Camera-type eye (tissue), 1 donor: Measurements from ENCODE around the gene APOL2. TPM values are rescaled to one million over a fixed set of nuclear protein-coding genes. Genes with fewer than 3 reads are reported as not detected.

Source experiments
- total RNA-seq: library from RNA; depleted of rRNA; stranded (reverse); fragments of >200 nt; gene quantifications from one replicate; pipeline ENCODE4 v1.2.3, GENCODE V29; 2014

Gene APOL2, protein sequence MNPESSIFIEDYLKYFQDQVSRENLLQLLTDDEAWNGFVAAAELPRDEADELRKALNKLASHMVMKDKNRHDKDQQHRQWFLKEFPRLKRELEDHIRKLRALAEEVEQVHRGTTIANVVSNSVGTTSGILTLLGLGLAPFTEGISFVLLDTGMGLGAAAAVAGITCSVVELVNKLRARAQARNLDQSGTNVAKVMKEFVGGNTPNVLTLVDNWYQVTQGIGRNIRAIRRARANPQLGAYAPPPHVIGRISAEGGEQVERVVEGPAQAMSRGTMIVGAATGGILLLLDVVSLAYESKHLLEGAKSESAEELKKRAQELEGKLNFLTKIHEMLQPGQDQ
- 37.4 TPM for total RNA-seq

DNA sequence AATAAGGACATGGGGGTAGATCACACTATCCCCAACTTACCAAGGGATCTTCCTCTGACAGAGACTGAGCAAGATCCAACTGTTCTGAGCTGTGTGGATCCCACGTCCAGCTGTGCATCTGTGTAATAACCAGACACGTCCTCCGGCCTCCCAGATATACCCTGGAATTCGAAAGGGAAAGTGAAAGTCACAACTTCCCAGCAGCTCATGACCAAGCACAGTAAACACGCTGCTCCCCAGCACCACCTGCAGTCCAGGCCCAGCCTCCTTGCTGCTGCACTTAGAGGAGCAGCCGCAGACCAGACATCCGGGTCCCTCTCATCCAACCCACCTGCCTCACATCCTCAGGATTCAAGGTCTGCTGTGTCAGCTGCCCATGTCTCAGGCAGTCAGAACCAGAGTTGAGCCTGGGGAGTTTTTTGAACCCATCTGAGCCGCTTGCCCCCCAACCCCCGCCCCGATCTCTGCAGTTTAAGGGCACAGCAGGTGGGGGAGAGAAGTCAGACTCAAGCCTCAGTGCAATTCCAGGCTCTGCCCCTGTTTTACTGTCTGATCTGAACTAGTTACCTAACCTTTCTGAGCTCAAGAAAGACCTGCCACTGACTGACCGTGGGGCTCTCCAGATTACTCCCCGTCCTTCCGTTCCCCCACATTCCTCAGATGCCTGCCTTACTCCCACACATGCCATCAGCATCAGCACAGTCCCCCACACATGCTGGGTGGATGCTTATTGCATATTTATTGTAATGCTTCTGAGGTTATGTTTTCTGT lies at the start of gene APOL2:
TSS of gene APOL2 (minus strand) at position 127 of the 771 bp plus-strand sequence. CDS start 6,365 bp downstream, outside the sequence.

DNA sequence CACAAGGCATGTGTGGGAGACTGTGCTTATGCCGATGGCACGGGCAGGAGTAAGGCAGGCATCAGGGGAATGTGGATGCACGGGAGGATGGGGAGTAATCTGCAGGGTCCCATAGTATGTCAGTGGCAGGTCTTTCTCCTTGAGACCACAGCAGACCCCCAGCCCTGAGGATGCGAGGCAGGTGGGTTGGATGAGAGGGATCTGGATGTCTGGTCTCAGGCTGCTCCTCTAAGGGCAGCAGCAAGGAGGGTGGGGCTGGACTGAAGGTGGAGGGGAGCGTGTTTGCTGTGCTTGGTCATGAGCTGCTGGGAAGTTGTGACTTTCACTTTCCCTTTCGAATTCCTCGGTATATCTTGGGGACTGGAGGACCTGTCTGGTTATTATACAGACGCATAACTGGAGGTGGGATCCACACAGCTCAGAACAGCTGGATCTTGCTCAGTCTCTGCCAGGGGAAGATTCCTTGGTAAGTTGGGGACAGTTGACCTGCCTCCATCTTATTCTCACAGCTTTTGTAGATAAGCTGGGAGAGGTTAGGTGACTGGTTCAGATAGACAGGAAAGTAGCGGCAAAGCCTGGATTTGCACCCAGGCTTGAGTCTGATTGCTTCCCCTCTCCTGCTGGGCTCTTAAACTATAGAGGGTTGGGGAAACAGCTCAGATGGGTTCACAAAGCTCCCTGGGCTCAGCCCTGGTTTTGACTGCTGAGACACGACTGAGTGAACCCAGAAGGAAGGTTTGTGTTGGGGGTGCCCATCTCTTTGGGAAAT lies 13.6 kb upstream of the APOL2 start, which contains the start of gene APOL1:
TSS of gene APOL1 (plus strand) at position 380 of the 769 bp plus-strand sequence. CDS start 1,823 bp downstream, outside the sequence.

DNA sequence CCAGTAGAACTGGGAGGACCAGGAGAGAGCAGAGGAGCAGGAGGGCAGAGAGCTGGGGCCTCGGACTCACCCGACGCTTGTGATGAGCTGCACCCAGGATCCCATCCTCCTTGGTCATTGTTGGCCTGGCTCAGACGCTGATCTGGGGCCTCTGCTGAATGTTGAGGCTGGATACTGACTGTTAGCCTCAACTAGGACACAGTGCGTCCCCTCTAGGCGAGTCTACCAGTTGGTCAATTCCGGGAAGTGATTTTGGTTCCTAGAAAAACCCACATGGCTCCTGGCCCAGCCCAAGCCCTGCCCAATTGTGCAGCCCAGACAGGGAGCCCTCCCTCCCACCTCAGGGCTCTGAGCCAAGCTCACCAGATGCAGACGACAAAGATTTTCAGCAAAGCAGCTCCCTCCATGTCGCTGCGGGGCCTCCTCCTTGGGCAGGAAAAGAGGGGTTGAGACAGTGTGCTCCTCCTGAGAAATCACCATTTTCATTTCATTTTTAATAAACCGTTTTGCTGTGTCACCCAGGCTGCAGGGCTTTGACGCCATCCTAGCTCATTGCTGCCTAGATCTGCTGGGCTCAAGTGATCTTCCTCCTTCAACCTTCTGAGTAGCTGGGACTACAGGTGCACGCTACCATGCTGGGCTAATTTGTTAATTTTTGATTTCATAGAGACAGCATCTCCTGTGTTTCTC lies 37.6 kb downstream of the APOL2 start, which contains the start of gene APOL4:
TSS of gene APOL4 (minus strand) at position 180 of the 690 bp plus-strand sequence. CDS start at position 105, 75 bp downstream.

Other genes starting within 250 kb of the APOL2 start
- gene RBFOX2, start 210.7 kb downstream of the APOL2 start, total RNA-seq = 194 TPM
- gene APOL3, start 78.8 kb downstream of the APOL2 start, total RNA-seq = 11.4 TPM
- 12.1 TPM for gene APOL4, start 37.7 kb downstream of the APOL2 start, total RNA-seq
- gene APOL1, start 13.6 kb upstream of the APOL2 start, total RNA-seq = 4.3 TPM
- gene MYH9, start 148.4 kb upstream of the APOL2 start, total RNA-seq = 151 TPM
- gene TXN2, start 242.1 kb upstream of the APOL2 start, total RNA-seq = 21.8 TPM